HG03354 (cell line): Measurements from ENCODE around the gene TRIL.
A peak's percentile ranks its signal among the peaks of the same experiment; 100 is the strongest.

ENCODE experiments used
- ATAC-seq: cut with Tn5 transposase; IDR thresholded peaks from one replicate; pipeline ENCODE4 v1.9.1; 2021; ENCODE audit warnings: mild to moderate bottlenecking; ENCODE audit not compliant: unreplicated experiment, poor library complexity, severe bottlenecking

TRIL gene

GRCh38 chr7:28953633-28954032, 4.5 kb downstream of the TRIL start:
- ATAC-seq: no peak

DNA sequence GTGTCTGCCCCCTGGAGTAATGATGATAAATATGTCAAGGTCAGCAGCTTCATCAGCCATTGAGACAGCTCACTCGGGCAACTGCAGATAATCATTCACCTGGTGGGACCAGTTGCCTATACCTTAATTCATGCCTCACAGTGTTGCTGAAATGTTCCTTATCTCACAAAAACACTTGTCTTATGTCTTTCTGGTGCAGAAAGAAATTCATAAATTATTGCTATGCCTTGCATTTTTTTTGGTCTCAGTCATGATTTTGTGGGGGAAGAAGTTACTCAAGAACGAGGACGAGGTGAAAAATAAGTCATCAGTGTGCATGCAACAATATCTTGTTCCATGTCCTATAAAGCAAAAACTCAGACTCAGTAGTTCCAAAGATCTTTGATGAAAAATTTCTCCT, 16.0 kb downstream of the TRIL start:
- no peak for ATAC-seq

DNA sequence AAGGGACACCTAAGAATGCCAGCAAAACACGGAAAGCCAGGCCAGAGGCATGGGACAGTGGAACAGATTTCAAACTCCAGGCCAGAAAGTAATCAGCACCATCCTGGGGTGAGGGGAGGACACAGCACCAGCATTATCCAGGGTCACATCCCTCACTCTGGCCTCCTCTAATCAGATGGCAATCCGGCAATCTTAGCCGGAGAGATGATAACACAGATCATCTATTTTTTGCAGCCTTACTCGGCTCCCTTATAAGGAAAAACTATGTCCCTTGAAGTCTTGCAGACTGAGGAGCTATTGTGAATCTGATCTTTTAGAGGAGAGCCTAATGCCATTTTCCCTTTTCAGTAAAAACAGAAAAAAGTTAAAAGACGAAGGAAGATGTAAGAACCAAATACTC, 16.5 kb downstream of the TRIL start:
- no peak for ATAC-seq

GRCh38 chr7:28940741-28941384, 17.3 kb downstream of the TRIL start:
- ATAC-seq: no peak

DNA sequence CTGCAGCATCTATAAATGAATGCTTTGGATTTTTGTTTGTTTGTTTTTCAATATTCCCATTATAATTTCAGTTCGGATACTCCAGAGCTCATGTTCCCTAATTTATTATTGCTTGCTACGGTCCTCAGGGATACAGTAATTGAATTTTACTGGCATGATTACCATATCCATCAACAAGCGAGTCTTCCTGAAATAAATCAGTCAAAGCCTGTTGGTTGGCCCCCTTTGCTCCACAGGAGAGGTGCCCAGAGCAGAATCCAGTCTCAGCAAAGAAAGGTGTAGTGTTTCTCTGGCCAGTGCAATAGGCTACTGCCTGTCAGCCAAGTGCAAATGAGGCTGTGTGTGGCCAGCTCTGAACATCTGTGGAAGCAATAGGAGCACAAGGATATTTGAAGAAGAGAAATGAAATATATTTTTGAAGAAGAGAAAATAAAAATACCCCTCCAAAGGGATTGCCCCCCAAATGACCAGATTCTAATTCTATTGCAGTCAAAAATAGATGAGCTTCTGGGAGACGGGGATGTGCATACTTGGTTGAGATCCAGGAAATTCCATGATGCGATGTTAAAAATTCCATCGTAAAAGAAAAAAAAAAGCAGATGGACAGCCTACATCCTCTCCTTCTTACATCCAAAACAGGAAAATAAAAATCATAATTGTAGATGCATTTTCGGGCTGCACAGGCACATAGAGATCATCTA, 18.1 kb downstream of the TRIL start:
- ATAC-seq: no peak

GRCh38 chr7:28939367-28939766, 18.8 kb downstream of the TRIL start:
- ATAC-seq: no peak

DNA sequence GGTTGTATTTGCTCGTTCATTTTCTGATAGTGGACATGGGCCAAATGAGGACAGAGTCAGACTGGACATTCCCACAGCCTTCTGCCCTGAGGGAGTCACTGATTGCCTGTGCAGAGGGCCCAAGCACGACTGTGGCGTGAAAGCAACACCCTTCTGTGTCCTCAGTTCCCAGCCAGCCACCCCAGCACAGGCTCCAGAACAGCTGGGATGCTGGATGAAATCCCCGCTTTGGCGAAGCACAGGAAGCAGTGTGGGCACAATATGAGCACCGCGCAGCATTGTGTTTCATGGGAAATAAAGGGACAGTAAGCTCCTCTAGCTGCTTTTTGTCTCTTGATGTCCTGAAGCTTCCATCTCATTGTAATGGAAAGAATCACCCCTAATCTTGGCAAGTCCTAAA, 20.5 kb downstream of the TRIL start:
- ATAC-seq: no peak

DNA sequence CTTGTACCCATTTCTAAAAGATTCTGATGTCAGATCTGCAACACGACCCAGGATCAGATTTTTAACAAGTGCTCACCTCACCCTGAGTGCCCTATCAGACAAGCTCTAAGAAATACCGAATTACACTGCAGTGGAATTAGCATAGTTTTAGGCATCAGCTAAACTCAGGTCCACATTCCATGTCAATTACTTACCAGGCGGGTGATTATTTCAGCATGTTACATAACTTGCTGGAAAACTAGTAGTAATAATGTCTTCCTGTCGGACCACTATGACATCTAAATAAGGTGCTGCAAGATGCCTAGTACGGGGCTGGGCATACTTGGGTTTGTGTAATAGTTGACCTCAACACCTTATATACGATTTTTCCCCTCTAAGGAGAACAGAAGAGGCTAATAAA, 21.0 kb downstream of the TRIL start:
- ATAC-seq: no peak

- no peak for ATAC-seq
Measured at GRCh38 chr7:28933846-28934320, 24.2 kb downstream of the TRIL start.

DNA sequence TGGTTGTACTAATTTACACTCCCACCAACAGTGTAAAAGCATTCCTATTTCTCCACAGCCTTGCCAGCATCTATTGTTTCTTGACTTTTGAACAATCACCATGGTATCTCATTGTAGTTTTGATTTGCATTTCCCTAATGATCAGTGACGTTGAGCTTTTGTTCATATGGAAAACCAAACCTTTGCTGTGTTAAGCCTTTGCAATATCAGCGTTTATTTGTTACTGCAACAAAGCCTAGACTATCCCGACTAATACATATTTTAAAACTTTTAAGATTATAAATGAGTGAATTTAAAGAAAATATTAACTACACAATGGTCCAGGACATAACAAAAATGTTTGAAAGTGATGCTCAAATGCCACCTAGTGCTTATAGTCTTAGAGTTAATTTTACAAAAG, 26.6 kb downstream of the TRIL start:
- ATAC-seq: no peak

- ATAC-seq: peak; percentile 97
Measured at GRCh38 chr7:28926871-28927597, 31.1 kb downstream of the TRIL start.

DNA sequence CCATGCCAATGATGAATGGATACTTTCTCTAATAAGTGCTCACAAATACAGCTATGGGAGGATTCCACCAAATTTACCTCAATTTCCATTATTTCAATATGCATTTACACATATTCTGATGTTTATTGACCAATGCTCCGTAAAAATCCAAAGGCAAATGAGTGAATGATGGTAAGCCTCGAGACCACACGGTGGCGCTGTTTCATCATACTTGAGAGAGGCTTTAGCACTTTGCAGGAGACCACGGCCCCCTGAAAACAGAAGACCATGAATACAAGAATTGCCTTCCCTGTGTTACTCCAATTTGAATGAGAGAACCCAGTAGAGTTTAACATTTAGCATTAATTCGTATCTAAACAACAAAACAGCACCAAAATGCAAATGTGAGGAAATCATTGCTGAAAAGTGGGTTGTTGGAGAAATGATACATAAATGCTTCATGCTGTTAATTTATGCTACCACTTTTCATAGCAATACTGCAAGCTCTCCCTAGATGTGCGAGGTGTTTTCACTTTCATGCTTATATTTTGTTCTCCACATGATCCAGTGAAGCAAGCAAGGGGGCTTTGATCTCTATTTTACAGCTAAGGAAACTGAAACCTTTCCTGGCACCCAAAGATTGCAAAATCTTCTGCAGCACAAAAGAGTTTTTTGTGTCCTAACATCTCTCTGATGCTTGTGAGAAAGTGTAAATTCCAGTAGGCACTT, 35.4 kb downstream of the TRIL start:
- peak; percentile 50 for ATAC-seq

DNA sequence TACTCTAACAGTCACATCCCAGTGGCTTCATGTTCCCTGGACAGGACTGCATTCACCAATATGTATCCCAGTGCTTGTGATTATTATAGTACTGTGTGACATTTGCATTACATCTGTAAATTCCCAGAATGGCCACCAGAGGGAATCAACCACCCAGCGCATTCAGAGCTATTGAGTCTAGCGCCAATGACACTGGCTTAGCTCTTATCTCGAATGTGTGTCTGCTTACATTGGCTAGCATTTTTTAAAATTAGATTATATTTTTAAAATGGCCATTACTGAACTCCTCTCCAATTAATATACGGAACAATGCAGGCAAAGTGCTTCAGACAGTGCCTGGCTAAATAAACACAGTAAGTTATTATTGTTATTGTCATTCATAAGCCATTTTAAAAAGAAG, 36.3 kb downstream of the TRIL start:
- ATAC-seq: peak; percentile 87

GRCh38 chr7:28920424-28920823, 37.7 kb downstream of the TRIL start:
- ATAC-seq: no peak

GRCh38 chr7:28919510-28919909, 38.6 kb downstream of the TRIL start:
- ATAC-seq: no peak

DNA sequence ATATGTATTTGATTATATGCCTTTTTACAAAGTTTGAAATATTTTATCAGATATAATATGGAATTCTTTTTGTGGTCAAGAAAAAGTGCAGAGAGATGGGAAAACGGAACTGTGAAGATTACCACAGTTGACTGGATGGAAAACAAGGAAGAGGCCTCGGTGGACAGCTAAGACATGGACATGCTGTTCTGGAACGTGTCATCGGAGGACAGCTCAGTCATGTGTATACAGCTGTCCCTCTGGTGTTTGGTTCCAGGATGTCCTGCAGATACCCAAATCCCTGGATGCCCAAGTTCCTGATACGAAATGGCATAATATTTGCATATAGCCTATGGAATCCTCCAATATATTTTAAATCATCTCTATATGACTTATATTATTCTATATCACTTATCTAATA, 49.4 kb downstream of the TRIL start:
- no peak for ATAC-seq

GRCh38 chr7:28905464-28905863, 52.7 kb downstream of the TRIL start:
- ATAC-seq: no peak

GRCh38 chr7:28904578-28905048, 53.5 kb downstream of the TRIL start:
- ATAC-seq: no peak

DNA sequence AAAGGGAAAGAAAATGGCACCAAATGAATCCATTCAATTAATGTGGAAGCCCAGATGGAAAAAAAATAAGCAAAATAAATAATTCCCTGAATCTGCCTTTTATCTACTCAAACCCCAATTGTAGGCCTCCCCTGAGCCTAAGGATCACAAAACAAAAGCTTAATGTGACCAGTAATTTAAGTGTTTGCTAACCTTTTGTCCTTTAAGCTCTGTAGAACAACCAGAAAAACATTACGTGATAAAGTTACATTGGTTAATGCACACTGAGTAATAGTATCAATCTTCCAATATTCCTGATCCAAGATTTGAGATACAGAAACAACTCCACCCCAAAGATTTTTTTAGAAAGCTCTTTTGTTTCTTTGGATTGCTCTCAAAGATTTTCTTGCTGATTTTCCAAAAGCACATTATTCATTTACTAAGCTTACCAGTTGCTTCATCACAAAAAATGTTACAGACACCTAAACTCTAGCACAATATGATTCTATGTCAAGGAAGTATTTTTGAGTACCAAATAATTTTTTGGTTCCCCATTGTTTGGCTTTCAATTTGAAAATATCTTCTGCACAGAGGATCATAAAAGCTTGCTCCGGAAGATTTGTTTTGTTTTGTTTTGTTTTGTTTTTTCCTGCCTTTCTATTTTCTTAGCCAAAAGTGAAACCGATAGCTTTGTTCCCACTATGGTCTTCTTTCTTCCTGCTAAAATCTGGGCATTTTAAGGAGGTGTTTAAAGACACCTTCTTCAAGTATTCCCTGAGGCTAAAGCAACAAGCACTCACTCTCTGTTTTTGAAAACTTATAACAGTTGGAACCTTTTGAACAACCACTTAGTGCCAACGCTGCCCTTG, 54.2 kb downstream of the TRIL start:
- ATAC-seq: no peak
